ENCODE results near the gene RHBDF1. TPM values are rescaled to one million over a fixed set of nuclear protein-coding genes. Genes with fewer than 3 reads are reported as not detected.
"Not testable (repeated sequence)": the region's sequence is repeated elsewhere in the genome, so short reads cannot be mapped to it uniquely, and the experiment has no call there.

Gene RHBDF1
- polyA plus RNA-seq, 1 of the 3 experiments (the other 2 are of a cell fraction) = 54.1 TPM

GRCh38 chr16:10772-11171 lies 61.7 kb downstream of the RHBDF1 start:
- H3K9me3 ChIP-seq; H3K9me2 ChIP-seq; H3F3A ChIP-seq (replicated peaks; ENCODE audit: insufficient read depth); H3K9ac ChIP-seq; H2AFZ ChIP-seq (ENCODE audit: low read depth); CTCF ChIA-PET; H3K4me1 ChIP-seq (ENCODE audit: control insufficient read depth in 1 of 2, insufficient read depth in 2 of 2, low read depth in 1 of 2, low read length in 1 of 2); DNase-seq; H3K27me3 ChIP-seq (ENCODE audit: insufficient read depth); H4K20me1 ChIP-seq (ENCODE audit: insufficient read depth); H3K27ac ChIP-seq (ENCODE audit: low read depth in 2 of 2, low read length in 1 of 2); H3K36me3 ChIP-seq (replicated peaks in 1 of 2; ENCODE audit: control insufficient read depth in 1 of 2, insufficient read depth in 2 of 2, low read length in 1 of 2); H3K4me2 ChIP-seq; H3K79me2 ChIP-seq (ENCODE audit: insufficient read depth); POLR2A ChIA-PET; H3K4me3 ChIP-seq (ENCODE audit: low read depth in 2 of 2, low read length in 1 of 2): not testable (repeated sequence)
- peak; percentile 57 for TF ChIP-seq CTCF (IDR thresholded peaks at IDR 0.05)
- TF ChIP-seq SMC3 (IDR thresholded peaks at IDR 0.05; ENCODE audit: low read depth, low read length) = peak; percentile 32
- TF ChIP-seq RAD21 (IDR thresholded peaks at IDR 0.05; ENCODE audit: low read length) = peak; percentile 39
- WGBS (ENCODE audit: low lambda C conversion rate) = 0% methylated on average over 2 of the region's 27 CpGs

- Histone ChIP-seq H3K9me2 (no peaks in the 10 kb centered on the region), H3K27ac (ENCODE audit: low read depth in 2 of 2, low read length in 1 of 2) (no peak overlapping the region), H3K79me2 (ENCODE audit: insufficient read depth) (no peaks in the 10 kb centered on the region), H3K4me2 (no peak overlapping the region), H3K9ac (no peak overlapping the region), H3K4me3 (ENCODE audit: low read depth in 2 of 2, low read length in 1 of 2) (peak overlapping the region in 1 of 2 experiments; percentile 37; a peak in 2 of 4 replicates), H3K9me3 (no peaks in the 10 kb centered on the region), H3K4me1 (ENCODE audit: control insufficient read depth in 1 of 2, insufficient read depth in 2 of 2, low read depth in 1 of 2, low read length in 1 of 2) (no peaks in the 10 kb centered on the region), H3F3A (replicated peaks; ENCODE audit: insufficient read depth) (no peaks in the 10 kb centered on the region), H3K36me3 (replicated peaks in 1 of 2; ENCODE audit: control insufficient read depth in 1 of 2, insufficient read depth in 2 of 2, low read length in 1 of 2) (no peaks in the 10 kb centered on the region), H3K27me3 (ENCODE audit: insufficient read depth) (no peaks in the 10 kb centered on the region), H4K20me1 (ENCODE audit: insufficient read depth) (no peaks in the 10 kb centered on the region), H2AFZ (ENCODE audit: low read depth) (no peak overlapping the region)
- TF ChIP-seq MXI1 (IDR thresholded peaks at IDR 0.05; ENCODE audit: low read depth, low read length) (no peak), NFIC (IDR thresholded peaks at IDR 0.05; ENCODE audit: borderline replicate concordance) (no peak), MEF2A (IDR thresholded peaks at IDR 0.05; ENCODE audit: borderline replicate concordance, low read depth) (no peak), JUND (IDR thresholded peaks at IDR 0.05) (no peak), GATA2 (CRISPR knock-in tag; IDR thresholded peaks at IDR 0.05) (no peak), EZH2phosphoT487 (IDR thresholded peaks at IDR 0.05; ENCODE audit: borderline replicate concordance, low read depth) (no peak), MAX (IDR thresholded peaks at IDR 0.05; ENCODE audit: low read depth) (no peak), ELF1 (IDR thresholded peaks at IDR 0.05) (no peak), RFX5 (IDR thresholded peaks at IDR 0.05; ENCODE audit: low read length) (no peak), ZBTB33 (IDR thresholded peaks at IDR 0.05; ENCODE audit: borderline replicate concordance, low read depth) (no peak), USF1 (IDR thresholded peaks at IDR 0.05; ENCODE audit: borderline replicate concordance, low read depth) (no peak), IRF3 (IDR thresholded peaks at IDR 0.05; ENCODE audit: low read depth, low read length) (no peak), CTCF (IDR thresholded peaks at IDR 0.05) (no peak), YY1 (IDR thresholded peaks at IDR 0.05; ENCODE audit: low read depth) (no peak), SMC3 (IDR thresholded peaks at IDR 0.05; ENCODE audit: low read depth, low read length) (no peak)
- CTCF ChIA-PET = interaction anchor here (0.6 kb wide), 1 partner anchor 86 kb away, joined by 3 read pairs; no protein-coding TSS in a partner anchor
- DNase-seq = no peak
- POLR2A ChIA-PET = no interaction called here
- WGBS (ENCODE audit: low lambda C conversion rate) = 79% methylated on average over 32 of the region's 48 CpGs
Observed at GRCh38 chr16:9903-10665, 62.3 kb downstream of the RHBDF1 start.

All from SK-N-SH (cell line).